ENCODE results near the gene RGS11.
"Not testable (repeated sequence)": the region's sequence is repeated elsewhere in the genome, so short reads cannot be mapped to it uniquely, and the experiment has no call there.

Gene RGS11

GRCh38 chr16:263182-263774 lies 12.5 kb downstream of the RGS11 start:
- no peak for DNase-seq (ENCODE audit: low read depth)

GRCh38 chr16:262121-262745 lies 13.5 kb downstream of the RGS11 start:
- DNase-seq (ENCODE audit: low read depth): no peak

GRCh38 chr16:261031-261691 lies 14.6 kb downstream of the RGS11 start:
- DNase-seq (ENCODE audit: low read depth): no peak

GRCh38 chr16:260326-260725 lies 15.4 kb downstream of the RGS11 start:
- no peak for DNase-seq (ENCODE audit: low read depth)

GRCh38 chr16:259814-260253 lies 15.9 kb downstream of the RGS11 start:
- DNase-seq (ENCODE audit: low read depth): no peak

- DNase-seq (ENCODE audit: low read depth): no peak
Measured at GRCh38 chr16:259226-259625, 16.5 kb downstream of the RGS11 start.

GRCh38 chr16:258091-258490 lies 17.7 kb downstream of the RGS11 start:
- not testable (repeated sequence) for DNase-seq (ENCODE audit: low read depth)

- no peak for DNase-seq (ENCODE audit: low read depth)
Measured at GRCh38 chr16:255183-255582, 20.6 kb downstream of the RGS11 start.

GRCh38 chr16:254461-254860 lies 21.3 kb downstream of the RGS11 start:
- DNase-seq (ENCODE audit: low read depth): no peak

GRCh38 chr16:253833-254232 lies 21.9 kb downstream of the RGS11 start:
- no peak for DNase-seq (ENCODE audit: low read depth)

GRCh38 chr16:252366-253337 lies 23.1 kb downstream of the RGS11 start:
- no peak for DNase-seq (ENCODE audit: low read depth)

- DNase-seq (ENCODE audit: low read depth): no peak
Measured at GRCh38 chr16:249431-249830, 26.3 kb downstream of the RGS11 start.

GRCh38 chr16:247027-247426 lies 28.7 kb downstream of the RGS11 start:
- no peak for DNase-seq (ENCODE audit: low read depth)

- DNase-seq (ENCODE audit: low read depth): no peak
Measured at GRCh38 chr16:245105-245504, 30.6 kb downstream of the RGS11 start.

GRCh38 chr16:243348-243747 lies 32.4 kb downstream of the RGS11 start:
- DNase-seq (ENCODE audit: low read depth): no peak

- no peak for DNase-seq (ENCODE audit: low read depth)
Measured at GRCh38 chr16:242281-242680, 33.5 kb downstream of the RGS11 start.

- no peak for DNase-seq (ENCODE audit: low read depth)
Measured at GRCh38 chr16:240559-240958, 35.2 kb downstream of the RGS11 start.

- no peak for DNase-seq (ENCODE audit: low read depth)
Measured at GRCh38 chr16:239948-240277, 35.8 kb downstream of the RGS11 start.

- peak; percentile 90 for DNase-seq (ENCODE audit: low read depth)
Measured at GRCh38 chr16:234468-235305, 41.1 kb downstream of the RGS11 start, which contains the start of gene FAM234A. FAM234A (plus strand) TSS chr16:234821; CDS start chr16:254414, 19,593 bp downstream.

GRCh38 chr16:230949-231348 lies 44.8 kb downstream of the RGS11 start:
- DNase-seq (ENCODE audit: low read depth): no peak

GRCh38 chr16:230351-230750 lies 45.4 kb downstream of the RGS11 start:
- not testable (repeated sequence) for DNase-seq (ENCODE audit: low read depth)
